Thoracic aorta endothelial cell (primary cell): ENCODE data around the gene LGMN. TPM values are rescaled to one million over a fixed set of nuclear protein-coding genes. Genes with fewer than 3 reads are reported as not detected.

Experiments
- total RNA-seq: library from RNA; depleted of rRNA; stranded (reverse); fragments of >200 nt; gene quantifications from 2 replicates; pipeline ENCODE4 v1.2.3, GENCODE V29; 2012

Gene LGMN
- total RNA-seq: 49.3 and 73.2 TPM in 2 replicates

GRCh38 chr14:92748259-92749016 is at the start of gene LGMN:
TSS of gene LGMN (minus strand) at chr14:92748627. CDS start at chr14:92732786, 15,841 bp downstream.

DNA sequence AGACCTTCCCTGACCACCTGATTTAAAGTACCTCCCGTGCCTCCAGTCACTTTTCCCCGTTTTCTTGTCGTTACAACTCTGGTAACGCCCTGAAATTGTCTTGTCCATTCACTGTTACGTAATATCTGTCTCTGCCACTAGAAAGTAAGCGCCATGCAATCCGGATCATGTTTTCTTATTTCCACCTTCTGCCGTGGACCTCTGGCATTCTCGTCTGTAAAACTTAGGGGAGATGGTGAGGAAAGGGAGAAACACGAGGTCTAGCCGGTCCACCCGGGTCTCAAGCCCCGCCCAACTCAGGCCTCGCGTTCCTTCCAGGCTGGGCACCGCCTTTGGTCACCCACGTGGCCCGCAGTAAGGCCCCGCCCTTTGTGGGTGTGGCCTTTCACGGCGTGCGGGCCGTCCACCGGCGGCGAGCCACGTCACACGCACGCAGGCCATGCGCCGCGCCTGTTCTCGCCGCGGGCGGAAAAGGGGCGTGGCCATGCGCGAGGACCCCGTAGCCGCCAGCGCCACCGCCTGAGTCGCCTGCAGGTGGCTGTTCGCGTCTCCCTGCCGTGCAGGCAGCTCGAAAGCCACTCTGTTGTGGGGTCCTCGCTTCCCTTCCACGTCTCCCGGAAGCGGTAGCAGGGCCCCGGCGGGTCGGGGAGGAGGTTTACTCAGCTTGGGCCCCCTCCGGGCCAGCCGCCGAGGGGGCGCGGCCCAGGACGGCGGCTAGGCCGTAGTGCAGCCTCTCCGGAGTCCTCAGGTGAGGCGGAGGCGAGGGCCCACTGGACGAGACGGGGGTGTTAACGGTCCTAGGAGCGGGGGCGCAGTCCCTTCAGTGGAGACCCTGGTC is 45.5 kb upstream of the LGMN start, which contains the start of gene GOLGA5:
TSS of gene GOLGA5 (plus strand) at position 597 of the 838 bp plus-strand sequence. CDS start 3,133 bp downstream, outside the sequence.

Other genes starting within 250 kb of the LGMN start
- gene RIN3, start 234.8 kb downstream of the LGMN start, total RNA-seq: 4.9 and 8.8 TPM in 2 replicates
- 44.5 and 49.6 TPM in 2 replicates for gene GOLGA5, start 45.7 kb upstream of the LGMN start, total RNA-seq
- gene CHGA, start 174.5 kb upstream of the LGMN start, total RNA-seq: not detected in 2 replicates